Activated CD8-positive, alpha-beta memory T cell treated with anti-CD3 and anti-CD28 coated beads for 24 hours (primary cell): ENCODE measurements around the gene CLTB.

Experiments
- DNase-seq: peaks from one replicate; pipeline ENCODE4 v3.0.0-alpha.2; 2020

CLTB gene

GRCh38 chr5:176379881-176380280 lies 36.5 kb downstream of the CLTB start:
- no peak for DNase-seq

GRCh38 chr5:176373100-176373818 lies 43.1 kb downstream of the CLTB start:
- DNase-seq: no peak

- DNase-seq: no peak
These were observed 44.5 kb downstream of the CLTB start for GRCh38 chr5:176371621-176372539.

- no peak for DNase-seq
These were observed 46.2 kb downstream of the CLTB start for GRCh38 chr5:176369934-176370711.

GRCh38 chr5:176368726-176369125 lies 47.6 kb downstream of the CLTB start:
- no peak for DNase-seq

GRCh38 chr5:176366232-176366894 lies 50.0 kb downstream of the CLTB start:
- DNase-seq: no peak

- peak; percentile 87 for DNase-seq
These were observed 50.7 kb downstream of the CLTB start, which contains the start of gene ARL10 for GRCh38 chr5:176365351-176366231. Gene ARL10 (plus strand): TSS chr5:176365487. CDS start chr5:176365564, 77 bp downstream.

GRCh38 chr5:176364765-176365350 lies 51.5 kb downstream of the CLTB start:
- DNase-seq: peak; percentile 62

- DNase-seq: no peak
These were observed 54.2 kb downstream of the CLTB start for GRCh38 chr5:176362233-176362490.

GRCh38 chr5:176361437-176362232 lies 54.7 kb downstream of the CLTB start, which contains the start of gene KIAA1191:
Gene KIAA1191 (minus strand): TSS chr5:176361764. CDS start chr5:176359508, 2,256 bp downstream.
- peak; percentile 96 for DNase-seq

GRCh38 chr5:176360894-176361436 lies 55.4 kb downstream of the CLTB start:
- no peak for DNase-seq

GRCh38 chr5:176359658-176360057 lies 56.7 kb downstream of the CLTB start:
- no peak for DNase-seq

GRCh38 chr5:176356179-176356566 lies 60.2 kb downstream of the CLTB start:
- no peak for DNase-seq

GRCh38 chr5:176355400-176356178 lies 60.8 kb downstream of the CLTB start:
- no peak for DNase-seq

- DNase-seq: no peak
These were observed 62.8 kb downstream of the CLTB start for GRCh38 chr5:176353533-176353932.

- no peak for DNase-seq
These were observed 64.0 kb downstream of the CLTB start for GRCh38 chr5:176352116-176352878.

- no peak for DNase-seq
These were observed 65.9 kb downstream of the CLTB start for GRCh38 chr5:176350416-176350815.

GRCh38 chr5:176342766-176343458 lies 73.4 kb downstream of the CLTB start:
- DNase-seq: no peak
